EH (cell line): ENCODE measurements around the gene SKI.
A peak's percentile ranks its signal among the peaks of the same experiment; 100 is the strongest.
"Not testable (repeated sequence)": the region's sequence is repeated elsewhere in the genome, so short reads cannot be mapped to it uniquely, and the experiment has no call there.

Experiments used
- DNase-seq: peaks from one replicate; pipeline ENCODE4 v3.0.0-alpha.2; 2015; ENCODE audit warnings: low read depth

Gene SKI

GRCh38 chr1:2291577-2291976, 63.5 kb downstream of the SKI start:
- DNase-seq = no peak

- no peak for DNase-seq
These were observed 64.8 kb downstream of the SKI start for GRCh38 chr1:2292725-2293450.

- no peak for DNase-seq
These were observed 66.1 kb downstream of the SKI start for GRCh38 chr1:2294033-2294724.

GRCh38 chr1:2294725-2295078, 66.6 kb downstream of the SKI start:
- DNase-seq = no peak

GRCh38 chr1:2295526-2295925, 67.4 kb downstream of the SKI start:
- DNase-seq = no peak

GRCh38 chr1:2296211-2296610, 68.1 kb downstream of the SKI start:
- DNase-seq = not testable (repeated sequence)

- DNase-seq = no peak
These were observed 68.5 kb downstream of the SKI start for GRCh38 chr1:2296614-2297013.

- DNase-seq = no peak
These were observed 69.3 kb downstream of the SKI start for GRCh38 chr1:2297246-2298011.

GRCh38 chr1:2298685-2299084, 70.6 kb downstream of the SKI start:
- no peak for DNase-seq

- no peak for DNase-seq
These were observed 71.1 kb downstream of the SKI start for GRCh38 chr1:2299131-2299627.

- no peak for DNase-seq
These were observed 72.1 kb downstream of the SKI start for GRCh38 chr1:2300004-2300771.

GRCh38 chr1:2300851-2301606, 72.9 kb downstream of the SKI start:
- peak; percentile 75 for DNase-seq

- DNase-seq = no peak
These were observed 73.6 kb downstream of the SKI start for GRCh38 chr1:2301607-2302291.

- DNase-seq = no peak
These were observed 74.3 kb downstream of the SKI start for GRCh38 chr1:2302292-2302925.

- no peak for DNase-seq
These were observed 75.1 kb downstream of the SKI start for GRCh38 chr1:2303016-2303775.

GRCh38 chr1:2303781-2304180, 75.7 kb downstream of the SKI start:
- DNase-seq = no peak

GRCh38 chr1:2304282-2304681, 76.2 kb downstream of the SKI start:
- no peak for DNase-seq

- DNase-seq = no peak
These were observed 77.0 kb downstream of the SKI start for GRCh38 chr1:2304921-2305681.
